Kidney (tissue), 14 donors: ENCODE data around the gene VWA3A. TPM values are rescaled to one million over a fixed set of nuclear protein-coding genes. Genes with fewer than 3 reads are reported as not detected.

Source experiments
- DNase-seq, 5 donors: peaks; one replicate each; pipeline ENCODE4 v3.0.0-alpha.2; 2013 to 2020
- FAIRE-seq: peaks from 2 replicates; lab custom pipeline; 2012; peaks lifted over from hg19 to GRCh38; lab: Jason Lieb, UNC
- H3K27ac ChIP-seq, 2 donors: one replicate each; pipeline ENCODE4 v1.7.0; 2013; ENCODE audit warnings: low read depth in 2 of 2, low read length in 2 of 2, inconsistent platforms in 1 of 2
- H3K27me3 ChIP-seq: one replicate; pipeline ENCODE4 v1.7.1; 2013; ENCODE audit warnings: low read length, inconsistent platforms; ENCODE audit not compliant: control insufficient read depth, insufficient read depth
- H3K36me3 ChIP-seq, 3 donors: one replicate each; pipeline versions ENCODE4 v1.7.0 to v1.7.1; 2013; ENCODE audit warnings: low read length in 3 of 3, control low read depth in 1 of 3, inconsistent platforms in 1 of 3; ENCODE audit not compliant: insufficient read depth in 3 of 3, control insufficient read depth in 2 of 3
- H3K4me1 ChIP-seq, 3 donors: one replicate each; pipeline versions ENCODE4 v1.7.0 to v1.7.1; 2013; ENCODE audit warnings: low read length in 3 of 3, inconsistent platforms in 1 of 3, low read depth in 1 of 3; ENCODE audit not compliant: control insufficient read depth in 2 of 3, insufficient read depth in 2 of 3
- H3K4me3 ChIP-seq, 3 donors: one replicate each; pipeline versions ENCODE4 v1.7.0 to v1.8.1; 2013; ENCODE audit warnings: low read length in 3 of 3, control low read depth in 1 of 3, inconsistent platforms in 1 of 3
- H3K9ac ChIP-seq, 3 donors: one replicate each; pipeline versions ENCODE4 v1.7.0 to v1.7.1; 2013; ENCODE audit warnings: low read length in 3 of 3, control low read depth in 1 of 3, inconsistent platforms in 1 of 3
- H3K9me3 ChIP-seq, 3 donors: one replicate each; pipeline versions ENCODE4 v1.7.0 to v1.7.1; 2013; ENCODE audit warnings: low read length in 3 of 3, control low read depth in 1 of 3, inconsistent platforms in 1 of 3; ENCODE audit not compliant: control insufficient read depth in 2 of 3, insufficient read depth in 1 of 3
- intact Hi-C: fragments of 100-400 bp; cut with DNase I; formaldehyde crosslinking; loops from one replicate; pipeline ENCODE4 v1.11.1; 2022
- polyA plus RNA-seq: library from polyadenylated mRNA; stranded (reverse); fragments of 350-450 nt; fragmentation: Illumina TruSeq; extraction: RNeasy Lipid Tissue Mini Kit (QIAGEN cat#74804); gene quantifications from one replicate; pipeline ENCODE4 v1.2.3, GENCODE V29; 2014; ENCODE audit warnings: low read depth, low replicate concordance; ENCODE audit not compliant: insufficient read depth
- total RNA-seq: library from RNA; stranded (reverse); fragmentation: NEBNext Ultra II Directional; extraction: Animal tissue kit (Norgen Biotek cat#: 25700); gene quantifications from one replicate; pipeline ENCODE4 v1.2.1, GENCODE V29; 2021
- TF ChIP-seq, protein P1 (sequence below): IDR thresholded peaks from 3 replicates; pipeline ENCODE4 v1.5.1; 2012; ENCODE audit warnings: mild to moderate bottlenecking, moderate library complexity, borderline replicate concordance; ENCODE audit not compliant: insufficient read depth; ENCODE audit errors: extremely low read depth
- donor health status: control.
- donor health status: control.
- donor health status: control.
- donor health status: control.
- donor health status: control.
- donor health status: DM: yes; HTN: yes; CAD: no.
- donor health status: Normal renal cell carcinoma (clear cell type).

VWA3A gene
- total and polyA plus RNA-seq, 2 donors from 2014 or later: 0.13 to 0.76 TPM

DNA sequence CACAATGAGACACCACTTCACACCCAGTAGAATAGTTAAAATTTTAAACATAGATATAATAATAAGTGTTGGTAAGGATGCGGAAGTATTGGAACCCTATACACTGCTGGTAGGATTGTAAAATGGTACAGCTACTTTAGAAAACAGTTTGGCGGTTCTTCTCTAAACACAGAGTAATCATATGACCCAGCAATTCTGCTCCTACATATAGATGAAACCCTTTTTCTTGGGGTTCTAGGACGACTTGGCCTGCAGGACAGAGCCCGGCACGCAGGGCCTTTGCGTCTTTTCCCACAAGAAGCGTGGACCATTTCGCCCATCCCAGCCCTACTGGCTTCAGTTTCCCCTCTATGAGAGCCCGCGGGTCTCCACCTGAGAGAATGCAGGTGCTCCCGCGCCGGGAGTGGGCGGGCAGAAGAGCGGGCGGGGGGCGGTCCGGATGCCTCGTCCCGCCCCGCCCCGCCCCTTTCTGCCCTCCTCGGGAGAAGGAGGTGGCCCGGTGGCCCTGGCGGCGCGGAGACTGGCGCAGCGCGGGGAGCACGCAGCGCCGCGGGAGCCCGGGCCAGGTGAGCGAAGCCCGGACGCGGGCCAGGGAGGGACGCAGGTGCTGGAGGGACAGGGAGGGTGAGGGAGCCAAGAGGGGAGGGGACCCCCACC lies 69.8 kb downstream of the VWA3A start, which contains the start of gene SDR42E2:
Gene SDR42E2, plus strand, starts transcription at position 508 of the 657 bp plus-strand sequence. CDS start 3,077 bp downstream, outside the sequence.
- H3K4me1 ChIP-seq: no peaks in the 10 kb centered on the region
- TF ChIP-seq, protein P1, sequence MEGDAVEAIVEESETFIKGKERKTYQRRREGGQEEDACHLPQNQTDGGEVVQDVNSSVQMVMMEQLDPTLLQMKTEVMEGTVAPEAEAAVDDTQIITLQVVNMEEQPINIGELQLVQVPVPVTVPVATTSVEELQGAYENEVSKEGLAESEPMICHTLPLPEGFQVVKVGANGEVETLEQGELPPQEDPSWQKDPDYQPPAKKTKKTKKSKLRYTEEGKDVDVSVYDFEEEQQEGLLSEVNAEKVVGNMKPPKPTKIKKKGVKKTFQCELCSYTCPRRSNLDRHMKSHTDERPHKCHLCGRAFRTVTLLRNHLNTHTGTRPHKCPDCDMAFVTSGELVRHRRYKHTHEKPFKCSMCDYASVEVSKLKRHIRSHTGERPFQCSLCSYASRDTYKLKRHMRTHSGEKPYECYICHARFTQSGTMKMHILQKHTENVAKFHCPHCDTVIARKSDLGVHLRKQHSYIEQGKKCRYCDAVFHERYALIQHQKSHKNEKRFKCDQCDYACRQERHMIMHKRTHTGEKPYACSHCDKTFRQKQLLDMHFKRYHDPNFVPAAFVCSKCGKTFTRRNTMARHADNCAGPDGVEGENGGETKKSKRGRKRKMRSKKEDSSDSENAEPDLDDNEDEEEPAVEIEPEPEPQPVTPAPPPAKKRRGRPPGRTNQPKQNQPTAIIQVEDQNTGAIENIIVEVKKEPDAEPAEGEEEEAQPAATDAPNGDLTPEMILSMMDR: no peak
- H3K27ac ChIP-seq: no peak within 1 kb of the TSS
- H3K36me3 ChIP-seq: no peaks in the 10 kb centered on the region
- H3K9ac ChIP-seq: no peak within 1 kb of the TSS
- intact Hi-C loops: no loop called here
- H3K4me3 ChIP-seq: no peak within 1 kb of the TSS
- H3K27me3 ChIP-seq: peaks cover 5% of the 10 kb centered on the region
- peaks cover 0 to 4% (median 0%) of the 10 kb centered on the region in 3 donors for H3K9me3 ChIP-seq
- peak in 4 of 5 donors; percentile 47 to 68 (median 53) for DNase-seq
- no peak for FAIRE-seq

DNA sequence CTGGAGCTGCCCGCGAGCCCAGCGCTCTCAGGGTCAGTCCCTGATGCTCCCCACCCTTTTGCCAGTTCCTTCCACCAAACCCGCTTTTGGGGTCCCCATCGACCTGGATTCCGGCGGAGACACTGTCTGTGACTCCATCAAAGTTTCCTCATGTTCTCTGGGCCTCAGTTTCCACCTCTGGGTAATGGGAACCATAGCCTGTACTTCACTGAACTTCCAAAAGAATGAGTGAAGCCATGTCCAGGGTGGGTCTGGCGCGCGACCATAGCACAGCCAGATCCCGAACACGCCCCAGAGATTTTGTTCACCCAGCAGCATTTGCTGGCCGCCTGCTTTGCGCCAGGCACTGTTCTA lies 70.3 kb downstream of the VWA3A start:
- FAIRE-seq: no peak

DNA sequence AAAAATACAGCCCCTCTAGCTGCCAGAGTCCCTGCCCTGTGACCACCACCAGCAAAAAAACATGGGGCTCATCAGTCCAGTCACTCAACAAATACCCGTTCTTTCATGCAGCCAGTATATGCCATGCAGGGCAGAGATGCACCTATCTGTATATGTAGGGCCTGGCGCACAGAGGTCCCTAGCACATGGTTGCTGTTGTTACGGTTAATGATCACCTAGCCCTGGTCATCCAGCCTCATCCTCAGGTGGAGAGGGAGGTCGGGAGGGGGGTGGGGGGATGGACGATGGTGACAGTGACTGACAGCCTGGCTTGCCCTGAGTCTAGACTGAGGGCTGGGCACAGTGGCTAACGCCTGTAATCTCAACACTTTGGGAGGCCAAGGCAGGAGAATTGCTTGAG lies 71.5 kb downstream of the VWA3A start:
- peak in 1 of 5 donors; percentile 26 for DNase-seq
- intact Hi-C loops: no loop called here
- Histone ChIP-seq H3K27me3 (peaks cover 5% of the 10 kb centered on the region), H3K9ac (no peak overlapping the region), H3K36me3 (no peaks in the 10 kb centered on the region), H3K9me3 (peaks cover 0 to 4% (median 0%) of the 10 kb centered on the region in 3 donors), H3K4me1 (no peaks in the 10 kb centered on the region), H3K27ac (no peak overlapping the region), H3K4me3 (no peak overlapping the region)
- TF ChIP-seq, protein P1: no peak
- no peak for FAIRE-seq

More for the DNA sequence above, 70.3 kb downstream of the VWA3A start:
- Histone ChIP-seq H3K4me3 (no peak overlapping the region), H3K9ac (no peak overlapping the region), H3K9me3 (peaks cover 0 to 4% (median 0%) of the 10 kb centered on the region in 3 donors), H3K27ac (no peak overlapping the region), H3K36me3 (no peaks in the 10 kb centered on the region), H3K4me1 (no peaks in the 10 kb centered on the region), H3K27me3 (peaks cover 5% of the 10 kb centered on the region)
- intact Hi-C loops: no loop called here
- no peak for DNase-seq
- TF ChIP-seq, protein P1: no peak
